SJSA1 (cell line): ENCODE measurements around the gene ZNF574. TPM values are rescaled to one million over a fixed set of nuclear protein-coding genes. Genes with fewer than 3 reads are reported as not detected.

Experiments
- DNase-seq, 2 experiments: peaks; one replicate each; pipeline ENCODE4 v3.0.0-alpha.2; 2015 to 2020; ENCODE audit warnings: low spot score in 2 of 2, low read depth in 1 of 2
- H3K27ac ChIP-seq: fragments of 250-450 bp; sonication (Bioruptor Pico); 2 replicates; pipeline ENCODE4 v1.5.1; 2020; ENCODE audit warnings: mild to moderate bottlenecking, moderate library complexity
- H3K27me3 ChIP-seq: fragments of 250-450 bp; sonication (Bioruptor Pico); replicated peaks from 2 replicates; pipeline ENCODE4 v1.5.1; 2020; ENCODE audit warnings: mild to moderate bottlenecking, moderate library complexity
- H3K36me3 ChIP-seq: fragments of 250-450 bp; sonication (Bioruptor Pico); 2 replicates; pipeline ENCODE4 v1.5.1; 2020; ENCODE audit warnings: mild to moderate bottlenecking
- H3K4me1 ChIP-seq: fragments of 250-450 bp; sonication (Bioruptor Pico); replicated peaks from 2 replicates; pipeline ENCODE4 v1.6.1; 2021; ENCODE audit warnings: mild to moderate bottlenecking
- H3K4me3 ChIP-seq: fragments of 250-450 bp; sonication (Bioruptor Pico); 2 replicates; pipeline ENCODE4 v1.5.1; 2020; ENCODE audit warnings: mild to moderate bottlenecking
- H3K9me3 ChIP-seq: fragments of 250-450 bp; sonication (Bioruptor Pico); replicated peaks from 2 replicates; pipeline ENCODE4 v1.5.1; 2020; ENCODE audit warnings: mild to moderate bottlenecking
- total RNA-seq: library from RNA; depleted of rRNA; stranded (reverse); fragments of >200 nt; shearing (Covaris generic); gene quantifications from 2 replicates; pipeline ENCODE4 v1.2.3, GENCODE V29; 2014

The ZNF574 gene
- total RNA-seq, 1 experiment from 2014 or later = 23.0 TPM

- no peaks in the 10 kb centered on the region for H3K36me3 ChIP-seq
- no peaks in the 10 kb centered on the region; the same call in 1 of the 2 replicates for H3K4me1 ChIP-seq
- no peaks in the 10 kb centered on the region for H3K9me3 ChIP-seq
- no peak overlapping the region for H3K27ac ChIP-seq
- H3K4me3 ChIP-seq = no peak overlapping the region
- DNase-seq = no peak
- H3K27me3 ChIP-seq = peaks cover 22% of the 10 kb centered on the region; the same call in 1 of the 2 replicates
These were observed 30.4 kb upstream of the ZNF574 start for GRCh38 chr19:42045575-42045974.

- Histone ChIP-seq H3K36me3 (no peaks in the 10 kb centered on the region), H3K27me3 (peaks cover 18% of the 10 kb centered on the region; the same call in 1 of the 2 replicates), H3K4me1 (no peaks in the 10 kb centered on the region; the same call in 1 of the 2 replicates), H3K27ac (no peak overlapping the region), H3K9me3 (no peaks in the 10 kb centered on the region), H3K4me3 (peak overlapping the region; percentile 28)
- DNase-seq = peak in 1 of 2 experiments; percentile 14
These were observed 27.0 kb upstream of the ZNF574 start for GRCh38 chr19:42048992-42049391.

- no peak overlapping the region for H3K4me3 ChIP-seq
- no peaks in the 10 kb centered on the region; the same call in 1 of the 2 replicates for H3K4me1 ChIP-seq
- no peaks in the 10 kb centered on the region for H3K9me3 ChIP-seq
- DNase-seq = no peak
- no peaks in the 10 kb centered on the region for H3K36me3 ChIP-seq
- no peak overlapping the region for H3K27ac ChIP-seq
- H3K27me3 ChIP-seq = peaks cover 5% of the 10 kb centered on the region; the same call in 1 of the 2 replicates
These were observed 24.5 kb upstream of the ZNF574 start for GRCh38 chr19:42051166-42052115.

GRCh38 chr19:42052241-42052863, 23.6 kb upstream of the ZNF574 start:
- Histone ChIP-seq H3K4me1 (no peaks in the 10 kb centered on the region; the same call in 1 of the 2 replicates), H3K36me3 (no peaks in the 10 kb centered on the region), H3K9me3 (no peaks in the 10 kb centered on the region), H3K27ac (no peak overlapping the region), H3K27me3 (0 out of 2 replicates have a peak, but pooled peaks cover 4% of the 10 kb centered on the region), H3K4me3 (no peak overlapping the region)
- no peak for DNase-seq

- Histone ChIP-seq H3K36me3 (no peaks in the 10 kb centered on the region), H3K27ac (no peak overlapping the region), H3K4me3 (no peak overlapping the region), H3K9me3 (no peaks in the 10 kb centered on the region), H3K27me3 (0 out of 2 replicates have a peak, but pooled peaks cover 4% of the 10 kb centered on the region), H3K4me1 (no peaks in the 10 kb centered on the region; the same call in 1 of the 2 replicates)
- no peak for DNase-seq
These were observed 22.7 kb upstream of the ZNF574 start for GRCh38 chr19:42053037-42053935.

GRCh38 chr19:42054205-42054604, 21.8 kb upstream of the ZNF574 start:
- Histone ChIP-seq H3K27me3 (0 out of 2 replicates have a peak, but pooled peaks cover 4% of the 10 kb centered on the region), H3K36me3 (no peaks in the 10 kb centered on the region), H3K4me3 (no peak overlapping the region), H3K4me1 (no peaks in the 10 kb centered on the region; the same call in 1 of the 2 replicates), H3K27ac (no peak overlapping the region), H3K9me3 (no peaks in the 10 kb centered on the region)
- DNase-seq = no peak

- H3K27ac ChIP-seq = no peak overlapping the region
- no peaks in the 10 kb centered on the region for H3K36me3 ChIP-seq
- 0 out of 2 replicates have a peak, but pooled peaks cover 4% of the 10 kb centered on the region for H3K27me3 ChIP-seq
- no peak for DNase-seq
- no peaks in the 10 kb centered on the region for H3K4me1 ChIP-seq
- H3K4me3 ChIP-seq = no peak overlapping the region
- no peaks in the 10 kb centered on the region for H3K9me3 ChIP-seq
These were observed 18.1 kb upstream of the ZNF574 start for GRCh38 chr19:42057846-42058245.

- Histone ChIP-seq H3K27ac (no peak overlapping the region), H3K27me3 (peaks cover under 1% of the 10 kb centered on the region; the same call in 1 of the 2 replicates), H3K9me3 (no peaks in the 10 kb centered on the region), H3K4me1 (no peaks in the 10 kb centered on the region), H3K4me3 (no peak overlapping the region), H3K36me3 (no peaks in the 10 kb centered on the region)
- DNase-seq = no peak
These were observed 16.8 kb upstream of the ZNF574 start for GRCh38 chr19:42059196-42059595.

- H3K27ac ChIP-seq = no peak overlapping the region
- no peaks in the 10 kb centered on the region for H3K9me3 ChIP-seq
- no peak for DNase-seq
- no peaks in the 10 kb centered on the region for H3K4me1 ChIP-seq
- H3K4me3 ChIP-seq = no peak overlapping the region
- no peaks in the 10 kb centered on the region for H3K36me3 ChIP-seq
- peaks cover 7% of the 10 kb centered on the region; the same call in 1 of the 2 replicates for H3K27me3 ChIP-seq
These were observed 15.8 kb upstream of the ZNF574 start for GRCh38 chr19:42060117-42060516.

GRCh38 chr19:42062381-42062780, 13.6 kb upstream of the ZNF574 start:
- Histone ChIP-seq H3K4me1 (no peaks in the 10 kb centered on the region), H3K4me3 (no peak overlapping the region), H3K27me3 (peaks cover 20% of the 10 kb centered on the region), H3K27ac (no peak overlapping the region), H3K9me3 (no peaks in the 10 kb centered on the region), H3K36me3 (no peaks in the 10 kb centered on the region)
- no peak for DNase-seq

- Histone ChIP-seq H3K9me3 (no peaks in the 10 kb centered on the region), H3K4me1 (no peaks in the 10 kb centered on the region), H3K27me3 (peaks cover 37% of the 10 kb centered on the region), H3K36me3 (no peaks in the 10 kb centered on the region), H3K4me3 (no peak overlapping the region), H3K27ac (no peak overlapping the region)
- no peak for DNase-seq
These were observed 11.5 kb upstream of the ZNF574 start for GRCh38 chr19:42064432-42064831.

- no peak overlapping the region for H3K4me3 ChIP-seq
- H3K36me3 ChIP-seq = no peaks in the 10 kb centered on the region
- DNase-seq = no peak
- no peaks in the 10 kb centered on the region for H3K4me1 ChIP-seq
- H3K27ac ChIP-seq = no peak overlapping the region
- peaks cover 37% of the 10 kb centered on the region for H3K27me3 ChIP-seq
- no peaks in the 10 kb centered on the region for H3K9me3 ChIP-seq
These were observed 10.9 kb upstream of the ZNF574 start for GRCh38 chr19:42065051-42065450.

GRCh38 chr19:42065511-42065910, 10.5 kb upstream of the ZNF574 start:
- Histone ChIP-seq H3K4me1 (no peaks in the 10 kb centered on the region), H3K36me3 (no peaks in the 10 kb centered on the region), H3K9me3 (no peaks in the 10 kb centered on the region), H3K27me3 (peaks cover 37% of the 10 kb centered on the region), H3K27ac (no peak overlapping the region), H3K4me3 (no peak overlapping the region)
- no peak for DNase-seq
